HG03060 (cell line): ENCODE data around the gene FGF9.

ENCODE experiments used
- ATAC-seq: cut with Tn5 transposase; IDR thresholded peaks from one replicate; pipeline ENCODE4 v1.9.1; 2021; ENCODE audit warnings: low read depth, moderate number of reproducible peaks; ENCODE audit not compliant: unreplicated experiment

The FGF9 gene

DNA sequence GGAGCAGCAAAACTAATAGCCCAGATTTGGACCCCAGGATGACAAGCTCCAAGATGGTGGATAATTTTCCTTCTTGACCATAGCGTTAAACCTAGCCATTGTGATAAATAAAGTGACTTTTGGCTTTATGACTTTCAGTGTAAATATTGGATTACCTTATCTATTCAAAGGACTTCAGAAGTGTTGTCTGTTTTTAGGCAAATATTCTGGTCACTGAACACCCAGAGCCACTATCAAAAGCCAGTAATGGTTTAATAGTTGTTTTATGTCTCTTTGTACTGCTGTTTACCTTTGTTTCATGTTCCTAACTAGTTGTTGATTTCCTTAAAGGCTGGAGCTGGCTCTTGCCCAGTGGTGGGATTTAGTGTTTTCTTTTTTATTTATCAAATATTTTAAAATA, 81.6 kb downstream of the FGF9 start:
- ATAC-seq, result no peak

DNA sequence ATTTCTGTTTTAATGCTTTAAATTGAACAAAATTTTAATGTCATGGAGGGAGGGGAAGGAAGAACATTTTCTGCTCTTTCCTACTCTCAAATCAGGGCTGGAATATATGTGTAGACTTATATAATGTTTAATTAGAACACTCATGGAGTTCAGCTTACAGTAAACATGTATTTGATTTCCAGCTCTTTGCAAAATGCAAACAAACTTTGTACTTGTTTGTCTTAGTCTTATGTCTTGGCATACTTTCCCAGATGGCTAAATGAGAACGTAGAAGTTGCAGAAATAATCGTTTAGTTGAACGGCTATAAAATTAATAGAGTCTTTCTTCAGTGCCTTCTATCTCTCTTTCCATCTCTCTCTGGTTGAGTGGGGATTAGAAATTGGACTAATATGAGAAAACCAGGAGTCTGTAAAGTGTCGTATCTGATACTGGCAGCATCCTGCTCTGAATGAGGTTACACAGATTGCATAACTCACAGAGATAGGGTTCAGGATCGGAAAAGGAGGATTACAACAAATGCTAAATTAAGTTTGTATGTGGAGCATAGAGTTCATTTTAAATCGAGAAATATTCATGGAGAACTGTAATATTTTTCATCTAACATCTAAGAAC, 82.3 kb downstream of the FGF9 start:
- ATAC-seq, result no peak
